Measurements from ENCODE around the gene NR1I2.

The NR1I2 gene

DNA sequence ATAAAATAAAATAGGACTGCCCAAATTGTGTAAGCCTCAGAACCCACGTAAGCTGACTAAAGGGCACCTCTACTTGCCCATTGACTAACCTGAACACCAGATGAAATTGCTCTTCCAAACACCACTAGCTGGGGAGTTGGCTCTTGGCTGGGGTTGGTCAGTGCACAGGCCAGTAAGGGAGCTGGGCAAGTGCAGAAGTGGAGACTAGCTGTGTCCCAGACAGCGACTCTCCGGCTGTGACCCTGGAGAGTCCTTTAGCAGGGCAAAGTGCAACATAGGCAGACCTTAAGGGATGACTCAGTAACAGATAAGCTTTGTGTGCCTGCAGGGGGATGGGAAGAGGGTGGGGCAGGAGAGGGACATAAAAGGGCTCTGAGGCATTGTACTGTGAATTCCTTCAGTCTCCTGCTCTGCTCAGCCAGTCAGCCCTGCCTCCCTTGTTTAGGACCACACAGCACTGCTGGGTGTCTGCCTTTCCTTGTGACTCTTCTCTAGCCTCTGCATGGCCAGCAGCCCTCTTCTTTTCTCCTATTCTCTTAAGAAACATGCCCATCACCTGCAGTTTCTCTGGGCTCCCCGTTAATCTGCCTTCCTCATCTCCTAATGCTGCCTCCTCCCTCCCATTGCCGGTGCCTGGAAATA is 13.2 kb downstream of the NR1I2 start:
- no peak overlapping the region for H3K4me3 ChIP-seq (replicated peaks; ENCODE audit: insufficient read depth, low read length)
- DNase-seq (ENCODE audit: low read depth in 1 of 2, low spot score in 1 of 2), result no peak
- no peaks in the 10 kb centered on the region for H3K27me3 ChIP-seq (ENCODE audit: insufficient read depth, poor library complexity, severe bottlenecking)
- no peak for TF ChIP-seq POLR2AphosphoS5 (IDR thresholded peaks at IDR 0.05; ENCODE audit: low read depth)
- no peak for TF ChIP-seq REST (IDR thresholded peaks at IDR 0.05; ENCODE audit: insufficient replicate concordance, low read depth)
- no peak for TF ChIP-seq SPI1 (IDR thresholded peaks at IDR 0.05; ENCODE audit: borderline replicate concordance, low read depth)
- TF ChIP-seq GABPA (IDR thresholded peaks at IDR 0.05; ENCODE audit: low read depth), result no peak
- TF ChIP-seq, protein P1, sequence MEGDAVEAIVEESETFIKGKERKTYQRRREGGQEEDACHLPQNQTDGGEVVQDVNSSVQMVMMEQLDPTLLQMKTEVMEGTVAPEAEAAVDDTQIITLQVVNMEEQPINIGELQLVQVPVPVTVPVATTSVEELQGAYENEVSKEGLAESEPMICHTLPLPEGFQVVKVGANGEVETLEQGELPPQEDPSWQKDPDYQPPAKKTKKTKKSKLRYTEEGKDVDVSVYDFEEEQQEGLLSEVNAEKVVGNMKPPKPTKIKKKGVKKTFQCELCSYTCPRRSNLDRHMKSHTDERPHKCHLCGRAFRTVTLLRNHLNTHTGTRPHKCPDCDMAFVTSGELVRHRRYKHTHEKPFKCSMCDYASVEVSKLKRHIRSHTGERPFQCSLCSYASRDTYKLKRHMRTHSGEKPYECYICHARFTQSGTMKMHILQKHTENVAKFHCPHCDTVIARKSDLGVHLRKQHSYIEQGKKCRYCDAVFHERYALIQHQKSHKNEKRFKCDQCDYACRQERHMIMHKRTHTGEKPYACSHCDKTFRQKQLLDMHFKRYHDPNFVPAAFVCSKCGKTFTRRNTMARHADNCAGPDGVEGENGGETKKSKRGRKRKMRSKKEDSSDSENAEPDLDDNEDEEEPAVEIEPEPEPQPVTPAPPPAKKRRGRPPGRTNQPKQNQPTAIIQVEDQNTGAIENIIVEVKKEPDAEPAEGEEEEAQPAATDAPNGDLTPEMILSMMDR (IDR thresholded peaks at IDR 0.05; ENCODE audit: insufficient read depth, low read length), result no peak
- no peak overlapping the region for H3K27ac ChIP-seq (replicated peaks)

DNA sequence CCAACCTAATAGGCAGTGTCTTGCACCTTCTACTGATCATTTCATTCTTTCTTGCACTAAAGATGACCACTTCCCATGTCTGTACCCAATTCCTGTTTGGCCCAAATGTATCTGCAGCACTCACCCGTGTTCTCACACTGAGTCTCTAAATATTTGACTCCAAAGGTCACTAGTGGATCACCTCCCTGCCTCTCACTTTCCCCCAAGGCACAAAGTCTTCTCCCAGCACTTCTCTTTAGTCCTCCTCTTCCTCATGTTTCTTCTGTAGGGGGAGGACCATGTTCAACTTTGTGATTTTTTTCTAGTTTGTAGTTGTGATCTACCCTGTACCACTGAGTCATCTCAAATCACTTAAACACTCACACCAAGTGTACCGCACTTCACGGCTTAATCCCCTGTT is 13.9 kb downstream of the NR1I2 start:
- no peak for DNase-seq (ENCODE audit: low read depth in 1 of 2, low spot score in 1 of 2)
- no peak for TF ChIP-seq REST (IDR thresholded peaks at IDR 0.05; ENCODE audit: insufficient replicate concordance, low read depth)
- TF ChIP-seq, protein P1 (IDR thresholded peaks at IDR 0.05; ENCODE audit: insufficient read depth, low read length), result no peak
- no peak for TF ChIP-seq GABPA (IDR thresholded peaks at IDR 0.05; ENCODE audit: low read depth)
- TF ChIP-seq POLR2AphosphoS5 (IDR thresholded peaks at IDR 0.05; ENCODE audit: low read depth), result no peak
- no peak for TF ChIP-seq SPI1 (IDR thresholded peaks at IDR 0.05; ENCODE audit: borderline replicate concordance, low read depth)
- Histone ChIP-seq H3K27ac (replicated peaks) (no peak overlapping the region), H3K27me3 (ENCODE audit: insufficient read depth, poor library complexity, severe bottlenecking) (no peaks in the 10 kb centered on the region), H3K4me3 (replicated peaks; ENCODE audit: insufficient read depth, low read length) (no peak overlapping the region)

DNA sequence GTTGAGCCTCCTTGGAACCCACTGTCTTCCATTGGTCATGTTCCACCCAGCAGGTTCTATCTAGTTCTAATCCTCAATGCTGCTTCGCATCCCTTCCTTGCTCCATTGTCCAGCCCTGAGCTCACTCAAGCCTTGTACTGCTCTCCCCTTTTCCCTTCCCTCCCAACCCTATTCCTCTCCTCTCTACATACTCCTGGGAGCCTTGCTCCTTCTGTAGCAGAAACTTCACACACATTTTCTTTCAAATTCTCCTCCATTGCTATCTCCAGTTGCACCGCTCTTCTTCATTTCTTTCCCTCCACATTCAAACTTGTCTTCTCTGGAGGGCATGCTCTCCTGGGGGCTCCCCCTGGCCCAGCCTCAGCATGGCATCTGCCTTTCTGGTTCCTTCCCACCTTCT is 14.5 kb downstream of the NR1I2 start:
- H3K27ac ChIP-seq (replicated peaks), result no peak overlapping the region
- TF ChIP-seq SPI1 (IDR thresholded peaks at IDR 0.05; ENCODE audit: borderline replicate concordance, low read depth) (no peak), GABPA (IDR thresholded peaks at IDR 0.05; ENCODE audit: low read depth) (no peak), REST (IDR thresholded peaks at IDR 0.05; ENCODE audit: insufficient replicate concordance, low read depth) (no peak), POLR2AphosphoS5 (IDR thresholded peaks at IDR 0.05; ENCODE audit: low read depth) (no peak)
- TF ChIP-seq, protein P1 (IDR thresholded peaks at IDR 0.05; ENCODE audit: insufficient read depth, low read length), result no peak
- H3K4me3 ChIP-seq (replicated peaks; ENCODE audit: insufficient read depth, low read length), result no peak overlapping the region
- DNase-seq (ENCODE audit: low read depth in 1 of 2, low spot score in 1 of 2), result no peak
- no peaks in the 10 kb centered on the region for H3K27me3 ChIP-seq (ENCODE audit: insufficient read depth, poor library complexity, severe bottlenecking)
